ENCODE measurements around the gene DRAM1.

DNA sequence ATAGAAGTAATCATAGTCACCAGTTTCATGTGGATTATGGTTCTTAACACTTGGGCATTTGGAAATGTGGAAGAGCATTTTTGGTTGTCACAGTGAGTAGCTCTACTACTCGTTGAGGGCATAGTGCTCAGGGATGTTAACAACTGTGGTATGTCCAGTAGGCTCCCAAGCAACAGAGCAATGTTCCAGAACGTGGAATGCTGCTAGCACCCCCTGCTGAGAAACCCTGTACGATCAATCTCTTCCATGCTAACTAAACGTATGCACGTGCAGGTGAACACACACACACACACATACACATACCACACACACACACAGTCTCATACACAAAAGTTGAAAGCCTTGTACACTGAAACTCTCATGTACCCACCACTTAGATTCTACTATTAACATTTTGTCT lies 30.1 kb upstream of the DRAM1 start:
- no peak for TF ChIP-seq CTCF (IDR thresholded peaks at IDR 0.05)
- TF ChIP-seq POLR2A (IDR thresholded peaks at IDR 0.05) = no peak
